Right renal cortex interstitium (tissue), 3 donors: ENCODE data around the gene TMEM232. TPM values are rescaled to one million over a fixed set of nuclear protein-coding genes. Genes with fewer than 3 reads are reported as not detected.
"Not testable (repeated sequence)": the region's sequence is repeated elsewhere in the genome, so short reads cannot be mapped to it uniquely, and the experiment has no call there.

Experiments
- DNase-seq, 3 donors: peaks; one replicate each; pipeline ENCODE4 v3.0.0-alpha.2; 2013; ENCODE audit warnings: low read depth in 3 of 3, low spot score in 2 of 3
- polyA plus RNA-seq, 3 donors: library from polyadenylated mRNA; unstranded; fragments of 120-200 nt; gene quantifications; one replicate each; pipeline ENCODE4 v1.2.1, GENCODE V29; 2013; ENCODE audit not compliant: insufficient read length in 3 of 3

TMEM232 gene
- 1 to 10 TPM; 7.0 to 8.7 (median 7.8) TPM for polyA plus RNA-seq

- peak; percentile 48 to 67 (median 58) for DNase-seq
Observed at GRCh38 chr5:110726249-110727024, at the start of gene TMEM232. TSS of gene TMEM232 (minus strand) at chr5:110726671. CDS start at chr5:110667352, 59,319 bp downstream.

- DNase-seq, result no peak
Observed at GRCh38 chr5:110770286-110770685, 43.8 kb upstream of the TMEM232 start.

GRCh38 chr5:110769000-110769681 is 42.7 kb upstream of the TMEM232 start:
- no peak for DNase-seq

- no peak for DNase-seq
Observed at GRCh38 chr5:110768138-110768860, 41.8 kb upstream of the TMEM232 start.

GRCh38 chr5:110760158-110760557 is 33.7 kb upstream of the TMEM232 start:
- DNase-seq, result no peak

- peak in 2 of 3 donors; percentile 7 to 23 for DNase-seq
Observed at GRCh38 chr5:110757118-110757729, 30.8 kb upstream of the TMEM232 start.

- no peak for DNase-seq
Observed at GRCh38 chr5:110754181-110754580, 27.7 kb upstream of the TMEM232 start.

GRCh38 chr5:110753600-110753999 is 27.1 kb upstream of the TMEM232 start:
- no peak for DNase-seq

- no peak for DNase-seq
Observed at GRCh38 chr5:110752953-110753352, 26.5 kb upstream of the TMEM232 start.

GRCh38 chr5:110751902-110752762 is 25.7 kb upstream of the TMEM232 start:
- DNase-seq, result no peak

- DNase-seq, result peak; percentile 83 to 91 (median 86)
Observed at GRCh38 chr5:110738812-110739651, 12.6 kb upstream of the TMEM232 start, which contains the start of gene SLC25A46. TSS of gene SLC25A46 (plus strand) at chr5:110739007. CDS start at chr5:110739120, 113 bp downstream.

GRCh38 chr5:110738503-110738811 is 12.0 kb upstream of the TMEM232 start:
- DNase-seq, result no peak

- DNase-seq, result no peak
Observed at GRCh38 chr5:110736753-110737152, 10.3 kb upstream of the TMEM232 start.

GRCh38 chr5:110735556-110735955 is 9.1 kb upstream of the TMEM232 start:
- no peak for DNase-seq

GRCh38 chr5:110734101-110734500 is 7.6 kb upstream of the TMEM232 start:
- no peak for DNase-seq

- DNase-seq, result not testable (repeated sequence)
Observed at GRCh38 chr5:110731499-110731898, 5.0 kb upstream of the TMEM232 start.

- DNase-seq, result no peak
Observed at GRCh38 chr5:110727025-110727314, 499 bp upstream of the TMEM232 start.

- no peak for DNase-seq
Observed at GRCh38 chr5:110718311-110718710, 8.2 kb downstream of the TMEM232 start.
